Measurements from ENCODE around the gene MAP3K7. TPM values are rescaled to one million over a fixed set of nuclear protein-coding genes. Genes with fewer than 3 reads are reported as not detected.

Gene MAP3K7
- total and polyA plus RNA-seq, 5 donors: 10.8 to 20.9 (median 20.2) TPM

- Histone ChIP-seq H3K9me3 (ENCODE audit: control insufficient read depth, low read length) (no peaks in the 10 kb centered on the region), H3K4me3 (ENCODE audit: low read length) (no peak overlapping the region), H3K27me3 (ENCODE audit: control insufficient read depth, insufficient read depth) (no peaks in the 10 kb centered on the region), H3K4me1 (ENCODE audit: control insufficient read depth, insufficient read depth, low read length) (peaks cover 3% of the 10 kb centered on the region), H3K27ac (ENCODE audit: low read length) (no peak overlapping the region)
- ATAC-seq (no peak), DNase-seq (no peak)
- intact Hi-C loops (cut with DNase I): no loop called here
Observed at GRCh38 chr6:90467546-90467945, 119.3 kb downstream of the MAP3K7 start.

- Histone ChIP-seq H3K27ac (ENCODE audit: low read length) (no peak overlapping the region), H3K27me3 (ENCODE audit: control insufficient read depth, insufficient read depth) (no peaks in the 10 kb centered on the region), H3K4me3 (ENCODE audit: low read length) (no peak overlapping the region), H3K4me1 (ENCODE audit: control insufficient read depth, insufficient read depth, low read length) (peaks cover 3% of the 10 kb centered on the region), H3K9me3 (ENCODE audit: control insufficient read depth, low read length) (no peaks in the 10 kb centered on the region)
- WGBS: 50% methylated on average over 8 of the region's 8 CpGs
- intact Hi-C loops (cut with DNase I): no loop called here
- no peak for ATAC-seq
- no peak for DNase-seq
Observed at GRCh38 chr6:90466154-90466940, 120.5 kb downstream of the MAP3K7 start.

- DNase-seq: no peak
- Histone ChIP-seq H3K4me3 (ENCODE audit: low read length) (no peak overlapping the region), H3K27me3 (ENCODE audit: control insufficient read depth, insufficient read depth) (no peaks in the 10 kb centered on the region), H3K9me3 (ENCODE audit: control insufficient read depth, low read length) (no peaks in the 10 kb centered on the region), H3K27ac (ENCODE audit: low read length) (no peak overlapping the region), H3K4me1 (ENCODE audit: control insufficient read depth, insufficient read depth, low read length) (peaks cover 3% of the 10 kb centered on the region)
- intact Hi-C loops (cut with DNase I): no loop called here
- 92% methylated on average over 2 of the region's 2 CpGs for WGBS
- no peak for ATAC-seq
Observed at GRCh38 chr6:90465686-90466085, 121.2 kb downstream of the MAP3K7 start.

- WGBS: 82% methylated on average over 7 of the region's 7 CpGs
- no peak overlapping the region for H3K27ac ChIP-seq (ENCODE audit: low read length)
- no peak for ATAC-seq
Observed at GRCh38 chr6:90464507-90464906, 122.4 kb downstream of the MAP3K7 start.

GRCh38 chr6:90463874-90464273 is 123.0 kb downstream of the MAP3K7 start:
- DNase-seq: no peak
- Histone ChIP-seq H3K9me3 (ENCODE audit: control insufficient read depth, low read length) (no peaks in the 10 kb centered on the region), H3K4me1 (ENCODE audit: control insufficient read depth, insufficient read depth, low read length) (no peaks in the 10 kb centered on the region), H3K4me3 (ENCODE audit: low read length) (no peak overlapping the region), H3K27me3 (ENCODE audit: control insufficient read depth, insufficient read depth) (no peaks in the 10 kb centered on the region), H3K27ac (ENCODE audit: low read length) (no peak overlapping the region)
- ATAC-seq: no peak
- intact Hi-C loops (cut with DNase I): no loop called here
- 81% methylated on average over 4 of the region's 4 CpGs for WGBS

More at GRCh38 chr6:90464507-90464906, 122.4 kb downstream of the MAP3K7 start:
- H3K9me3 ChIP-seq (ENCODE audit: control insufficient read depth, low read length): no peaks in the 10 kb centered on the region
- no peak overlapping the region for H3K4me3 ChIP-seq (ENCODE audit: low read length)
- intact Hi-C loops (cut with DNase I): no loop called here
- peaks cover 2% of the 10 kb centered on the region for H3K4me1 ChIP-seq (ENCODE audit: control insufficient read depth, insufficient read depth, low read length)
- no peaks in the 10 kb centered on the region for H3K27me3 ChIP-seq (ENCODE audit: control insufficient read depth, insufficient read depth)
- no peak for DNase-seq

Data from right cardiac atrium (tissue), 5 donors.